Measurements from ENCODE around the gene ACAP2.
A peak's percentile ranks its signal among the peaks of the same experiment; 100 is the strongest.

ACAP2 gene

GRCh38 chr3:195259154-195259474 lies 183.7 kb downstream of the ACAP2 start:
- no peak for DNase-seq

GRCh38 chr3:195258449-195259153 lies 184.2 kb downstream of the ACAP2 start:
- DNase-seq, result peak; percentile 13 to 41

DNA sequence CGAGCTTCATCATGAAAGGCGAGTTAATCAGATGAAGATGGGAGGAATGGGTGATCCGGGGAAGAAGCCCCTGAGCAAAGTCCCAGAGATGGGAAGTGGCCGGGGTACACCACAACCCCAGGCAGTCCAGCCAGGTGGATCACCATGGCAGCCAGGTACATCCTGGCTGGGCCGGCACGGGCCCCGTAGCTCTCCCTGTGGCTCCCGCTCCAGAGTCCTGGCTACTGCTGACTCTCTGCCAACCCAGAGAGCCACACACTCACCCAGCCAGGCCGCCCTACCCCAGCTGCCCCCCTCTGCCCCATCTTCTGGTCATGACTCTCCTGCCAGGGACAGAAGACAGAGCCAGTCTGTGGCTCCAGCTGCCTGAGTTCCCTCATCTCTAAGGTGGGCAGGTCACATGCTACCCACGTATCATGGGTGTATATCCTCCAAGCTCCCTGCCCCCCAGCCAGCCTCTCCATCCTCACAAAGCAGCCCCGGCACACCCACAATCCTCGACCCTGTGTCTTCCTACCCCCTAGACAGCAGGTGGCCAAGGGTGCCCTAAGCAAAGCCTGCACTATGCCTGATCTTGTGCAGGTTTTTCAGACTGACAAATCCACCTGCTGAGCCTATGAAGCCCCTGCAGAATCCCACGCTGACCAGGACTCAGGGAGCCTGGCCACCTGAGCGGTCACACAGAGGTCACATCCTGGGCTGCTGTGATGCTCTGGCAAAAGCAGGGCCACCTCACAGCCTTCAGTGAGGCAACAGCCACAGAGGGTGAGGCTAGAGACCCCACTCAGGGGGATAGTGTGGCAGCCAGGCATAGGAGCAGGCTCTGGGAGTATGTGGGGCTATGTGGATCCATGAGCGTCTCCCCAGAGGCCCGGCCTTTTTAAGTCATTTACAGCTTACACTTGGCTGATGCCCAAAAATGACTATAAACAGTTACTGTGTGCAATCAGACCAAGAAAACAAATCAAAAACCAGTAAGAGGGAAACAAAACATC lies 185.1 kb downstream of the ACAP2 start:
- DNase-seq, result peak in 1 of 2 experiments; percentile 17

DNA sequence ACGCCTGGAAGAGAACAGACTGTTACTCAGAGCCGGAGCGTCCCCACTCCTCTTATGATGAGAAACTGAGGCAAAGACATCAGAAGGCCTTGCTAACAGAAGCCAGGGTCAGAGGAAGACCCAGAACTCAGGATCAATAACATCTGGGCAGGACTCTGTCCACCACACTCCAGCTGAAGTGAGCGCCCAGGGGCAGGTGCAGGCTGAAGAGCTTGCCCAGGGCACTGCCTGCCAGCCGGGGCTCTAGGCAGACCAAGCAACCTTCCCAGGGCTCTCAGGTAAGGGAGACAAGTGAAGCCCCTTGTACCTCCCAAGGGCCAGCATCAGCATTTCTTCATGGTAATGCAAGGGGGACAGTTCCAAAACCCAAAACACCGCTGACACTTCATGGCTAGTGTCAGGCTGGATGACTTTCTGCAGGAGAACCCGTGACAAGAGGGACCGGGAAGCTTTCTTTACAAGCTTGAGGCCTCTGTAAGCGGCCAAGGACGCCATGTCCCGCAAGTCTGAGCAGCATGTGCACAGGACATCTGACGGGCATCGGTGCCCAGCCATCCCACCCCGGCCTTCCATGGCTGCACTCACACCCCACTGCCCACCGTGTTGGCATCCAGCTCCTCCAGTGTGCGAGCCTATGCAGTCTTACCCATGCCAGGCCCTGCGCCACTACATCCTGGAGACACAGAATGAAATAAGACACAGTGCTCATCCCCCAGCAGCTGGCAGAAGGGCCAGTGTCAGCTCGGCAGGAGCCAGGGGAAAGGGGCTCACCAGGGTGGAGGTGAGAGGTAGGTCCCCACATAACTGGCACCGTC lies 186.0 kb downstream of the ACAP2 start:
- DNase-seq, result peak in 1 of 2 experiments; percentile 16

GRCh38 chr3:195255571-195256501 lies 187.0 kb downstream of the ACAP2 start:
- DNase-seq, result peak in 1 of 2 experiments; percentile 14

DNA sequence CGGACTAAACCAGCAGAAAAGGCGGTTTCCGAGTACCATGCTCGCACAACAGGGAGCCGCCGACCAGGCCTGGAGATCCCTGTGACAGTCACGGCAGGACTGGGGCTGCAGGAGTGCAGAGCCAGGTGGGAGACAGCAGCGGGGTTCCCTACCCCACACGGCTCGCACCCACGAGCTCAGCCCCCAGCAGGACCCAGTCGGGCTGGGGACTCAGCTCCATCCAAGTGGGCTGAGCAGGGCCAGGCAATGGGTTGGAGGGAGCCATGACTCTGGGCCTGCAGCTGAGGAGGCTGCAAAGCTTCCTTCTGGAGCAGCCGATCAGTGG lies 187.7 kb downstream of the ACAP2 start:
- peak in 1 of 2 experiments; percentile 14 for DNase-seq

GRCh38 chr3:195254454-195255175 lies 188.2 kb downstream of the ACAP2 start:
- DNase-seq, result no peak

GRCh38 chr3:195253923-195254432 lies 188.8 kb downstream of the ACAP2 start:
- DNase-seq, result no peak

DNA sequence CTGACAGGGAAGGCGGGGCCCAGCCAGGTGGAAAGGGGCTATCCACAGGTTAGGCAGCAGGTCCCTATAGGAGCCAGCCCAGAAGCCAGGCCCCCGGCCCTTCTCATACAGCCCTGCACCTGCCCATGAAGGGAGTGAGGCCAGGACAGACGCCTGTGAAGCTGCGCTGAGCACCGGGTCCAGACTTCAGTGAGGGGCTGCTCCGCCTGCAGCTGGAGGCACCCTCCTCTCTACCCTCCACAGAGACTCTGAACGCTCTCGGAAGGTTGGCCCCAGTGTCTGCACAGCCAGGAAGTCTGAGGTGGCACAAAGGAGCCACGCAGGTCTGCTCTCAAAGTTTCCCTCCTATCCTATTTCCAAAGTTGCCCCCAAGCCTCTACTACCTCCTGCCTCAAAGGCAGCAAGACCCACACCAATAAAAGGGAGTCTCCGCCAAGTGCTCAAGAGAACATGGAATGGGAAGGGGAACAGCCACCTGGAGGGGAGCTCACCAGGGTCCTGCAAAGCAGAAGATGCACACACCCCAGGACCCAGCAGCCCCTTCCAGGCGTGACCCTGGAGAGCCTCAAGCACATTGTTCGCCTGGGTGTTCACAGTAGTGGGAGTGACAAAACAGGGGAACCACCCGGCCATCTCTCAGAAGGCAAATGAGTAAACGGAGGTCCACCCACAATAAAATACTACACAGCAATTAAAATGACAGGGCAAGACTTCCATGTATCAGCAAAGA lies 191.3 kb downstream of the ACAP2 start:
- peak; percentile 45 to 57 for DNase-seq

DNA sequence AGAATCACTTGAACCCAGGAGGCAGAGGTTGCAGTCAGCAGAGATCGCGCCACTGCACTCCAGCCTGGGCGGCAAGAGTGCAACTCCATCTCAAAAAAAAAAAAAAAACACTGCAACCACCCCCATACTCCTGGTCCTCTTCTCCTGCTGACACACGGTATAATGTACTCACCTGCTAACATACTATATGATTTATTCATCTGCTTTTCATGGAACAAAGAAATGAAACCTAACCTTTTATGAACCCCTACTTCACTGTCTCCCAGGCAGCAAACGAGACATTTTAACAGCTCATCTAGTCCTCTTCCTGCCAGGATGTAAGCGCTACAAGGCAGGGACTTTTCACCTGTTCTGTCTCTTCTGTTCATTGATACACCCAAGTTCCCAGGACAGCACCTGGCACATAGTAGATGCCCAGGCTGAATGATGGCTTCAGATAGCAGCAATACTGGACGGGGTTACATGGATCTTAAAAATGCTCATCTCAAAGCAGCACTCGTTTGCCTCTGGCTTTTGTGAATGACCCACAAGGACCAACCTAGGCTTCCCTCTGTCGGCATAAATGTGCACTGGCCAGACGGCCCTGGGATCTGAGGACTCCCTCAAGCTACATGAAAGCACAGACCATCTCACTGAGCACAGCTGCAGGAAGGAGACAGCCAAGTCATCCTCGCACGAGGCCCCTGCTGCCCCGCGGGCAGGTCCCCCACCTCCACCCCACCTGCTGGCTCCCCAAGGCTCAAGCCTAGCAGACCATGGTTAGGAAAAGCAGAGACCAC lies 192.2 kb downstream of the ACAP2 start:
- peak in 1 of 2 experiments; percentile 27 for DNase-seq

DNA sequence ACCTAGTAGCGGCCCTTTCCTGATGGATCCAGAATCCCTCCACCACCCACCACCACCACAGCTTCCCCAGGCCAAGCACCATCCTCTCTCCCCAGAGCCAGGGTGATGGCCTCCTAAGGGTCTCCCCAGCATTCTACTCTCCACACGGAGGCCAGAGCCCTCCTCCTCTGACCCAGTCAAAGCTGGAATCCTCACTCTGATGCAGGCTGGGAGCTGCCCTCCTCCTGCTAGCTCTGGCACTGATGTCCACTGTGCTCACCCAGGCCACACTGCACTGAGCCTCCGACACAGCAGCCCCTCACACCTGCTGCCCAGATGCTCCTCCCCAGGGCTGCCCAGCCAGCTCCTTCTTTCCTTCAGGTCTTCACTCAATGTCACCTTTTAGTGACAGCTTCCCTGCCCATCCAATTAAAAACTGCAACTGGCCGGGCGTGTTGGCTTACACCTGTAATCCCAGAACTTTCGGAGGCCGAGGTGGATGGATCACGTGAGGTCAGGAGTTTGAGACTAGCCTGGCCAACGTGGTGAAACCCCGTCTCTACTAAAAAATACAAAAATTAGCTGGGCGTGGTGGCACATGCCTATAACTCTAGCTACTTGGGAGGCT lies 192.9 kb downstream of the ACAP2 start:
- DNase-seq, result peak in 1 of 2 experiments; percentile 14

DNA sequence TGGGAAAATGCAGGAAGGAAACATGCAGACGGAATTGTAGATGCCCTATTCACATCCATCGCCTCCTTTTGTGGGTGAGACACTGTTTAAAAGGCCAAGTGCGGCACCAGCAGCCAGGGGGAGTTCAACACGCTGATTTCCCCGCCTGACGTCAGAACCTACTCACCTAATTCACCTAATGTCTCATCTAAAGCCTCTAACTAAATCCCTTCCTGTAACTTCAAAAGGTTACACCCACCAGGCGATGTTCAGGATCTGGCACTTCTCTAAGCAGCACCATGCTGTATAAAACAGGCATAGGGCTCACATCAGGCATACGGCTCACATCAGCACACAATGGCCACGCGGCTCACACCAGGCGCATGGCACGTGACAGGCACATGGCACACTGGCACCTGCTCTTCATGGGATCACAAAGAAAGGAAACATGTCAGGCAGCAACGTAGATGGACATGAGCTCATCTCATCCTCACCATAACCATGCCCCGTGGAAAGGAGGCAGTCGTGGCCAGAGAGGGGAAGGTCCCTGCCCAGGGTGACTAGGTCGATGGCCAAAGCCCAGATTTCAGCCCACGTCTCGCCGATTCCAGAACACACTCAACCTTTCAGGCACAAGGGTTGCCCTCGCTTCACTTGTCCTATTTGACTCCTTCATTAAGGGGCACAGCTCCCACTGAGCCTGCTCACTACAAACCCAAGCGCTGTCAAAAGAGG lies 193.6 kb downstream of the ACAP2 start:
- DNase-seq, result peak; percentile 13 to 14

DNA sequence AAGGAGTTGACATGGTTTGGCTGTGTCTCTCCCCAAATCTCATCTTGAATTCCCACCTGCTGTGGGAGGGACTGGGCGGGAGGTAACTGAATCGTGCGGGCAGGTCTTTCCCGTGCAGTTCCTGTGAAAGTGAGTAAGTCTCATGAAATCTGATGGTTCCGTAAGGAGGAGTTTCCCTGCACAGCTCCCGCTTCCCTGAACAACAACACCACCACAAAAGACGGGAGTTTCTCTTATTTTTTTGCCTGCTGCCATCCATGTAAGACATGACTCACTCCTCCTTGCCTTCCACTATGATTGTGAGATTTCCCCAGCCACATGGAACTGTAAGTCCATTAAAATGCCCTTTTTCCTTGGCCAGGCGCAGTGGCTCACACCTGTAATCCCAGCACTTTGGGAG lies 194.5 kb downstream of the ACAP2 start:
- peak in 1 of 2 experiments; percentile 6 for DNase-seq

- DNase-seq, result no peak
Observed at GRCh38 chr3:195247863-195248189, 195.0 kb downstream of the ACAP2 start.

- no peak for DNase-seq
Observed at GRCh38 chr3:195247086-195247862, 195.5 kb downstream of the ACAP2 start.

DNA sequence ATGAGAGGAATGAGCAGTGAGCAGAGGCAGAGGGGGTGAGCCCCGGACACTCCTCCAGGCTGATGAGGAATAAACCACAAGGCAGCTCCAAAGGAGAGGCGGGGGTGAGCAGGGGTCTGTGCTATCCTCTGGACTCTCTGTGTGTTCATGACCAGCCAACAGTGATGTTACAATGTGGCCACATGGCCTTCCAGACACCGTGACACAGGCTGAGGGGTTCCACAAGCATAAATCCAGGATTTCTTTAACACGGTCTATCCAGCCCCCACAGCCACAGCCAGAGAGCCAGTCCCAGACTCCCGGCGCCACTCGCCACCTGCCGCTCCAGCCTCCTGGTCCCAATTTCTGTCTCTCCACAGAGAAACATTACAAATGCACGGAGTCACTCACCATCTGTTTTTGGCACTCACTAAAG lies 196.2 kb downstream of the ACAP2 start:
- DNase-seq, result no peak

GRCh38 chr3:195245531-195245951 lies 197.3 kb downstream of the ACAP2 start:
- DNase-seq, result no peak

Data from activated T-cell treated with anti-CD3 and anti-CD28 coated beads, Interleukin-2, amount 50 U/mL, for 48 hours (primary cell).